Measurements from ENCODE around the gene MED28. TPM values are rescaled to one million over a fixed set of nuclear protein-coding genes. Genes with fewer than 3 reads are reported as not detected.
A peak's percentile ranks its signal among the peaks of the same experiment; 100 is the strongest.

Gene MED28
- polyA plus RNA-seq, 1 donor (not counting 4 experiments of a cell fraction or from before 2014, with no cell fraction given), result 22.5 TPM

DNA sequence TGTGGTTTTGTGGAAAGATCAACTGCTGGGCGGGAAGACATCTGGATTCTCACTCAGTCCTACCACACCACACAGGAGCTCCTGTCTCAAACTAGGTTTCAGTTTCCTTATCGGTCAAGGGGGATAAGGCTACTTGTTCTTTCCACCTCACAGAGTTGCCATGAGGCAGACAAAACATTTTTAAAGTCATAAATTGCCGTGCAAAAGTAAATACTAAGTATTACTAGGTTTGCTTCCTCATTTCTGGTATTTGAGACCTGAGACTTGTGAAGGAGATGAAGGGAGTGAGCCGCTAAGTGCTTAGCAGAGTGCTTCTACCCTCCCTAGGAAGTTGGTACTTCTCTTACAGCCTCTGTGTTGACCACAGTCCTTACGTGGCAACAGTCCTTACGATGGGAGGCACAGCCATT is 36.0 kb upstream of the MED28 start:
- no peak for TF ChIP-seq CTCF (optimal IDR thresholded peaks at IDR 0.05 in 1 of 3, IDR thresholded peaks at IDR 0.05 in 1 of 3, conservative IDR thresholded peaks at IDR 0.05 in 1 of 3; ENCODE audit: extremely low read depth in 1 of 3, insufficient read depth in 2 of 3, low read length in 3 of 3)
- TF ChIP-seq EZH2 (IDR thresholded peaks at IDR 0.05; ENCODE audit: low read length), result no peak
- H3K27ac ChIP-seq (ENCODE audit: control insufficient read depth, insufficient read depth, low read length), result peak overlapping the region; percentile 10
- peak overlapping the region; percentile 97 for H3K4me2 ChIP-seq (ENCODE audit: control insufficient read depth, extremely low read depth, insufficient read depth, low read depth, low read length)
- no peak overlapping the region for H2AFZ ChIP-seq (ENCODE audit: control insufficient read depth, low read length)
- no peaks in the 10 kb centered on the region for H4K20me1 ChIP-seq (ENCODE audit: control insufficient read depth, extremely low read depth, insufficient read depth, low read length)
- FAIRE-seq, result no peak
- no peaks in the 10 kb centered on the region for H3K9me1 ChIP-seq (ENCODE audit: control insufficient read depth, extremely low read depth, insufficient read depth, low read length)
- peak overlapping the region; percentile 88 to 93 (median 89) for H3K4me3 ChIP-seq (ENCODE audit: control insufficient read depth in 2 of 3, extremely low read depth in 1 of 3, insufficient read depth in 2 of 3, low read depth in 1 of 3, low read length in 3 of 3)
- no peaks in the 10 kb centered on the region for H3K9me3 ChIP-seq (ENCODE audit: control insufficient read depth, low read depth, low read length)
- H3K4me1 ChIP-seq (ENCODE audit: control insufficient read depth, extremely low read depth, insufficient read depth, low read length), result peaks cover 8% of the 10 kb centered on the region
- peak overlapping the region; percentile 90 for H3K9ac ChIP-seq (ENCODE audit: control insufficient read depth, extremely low read depth, insufficient read depth, low read length)
- H3K27me3 ChIP-seq (ENCODE audit: control insufficient read depth, extremely low read depth, insufficient read depth, low read length), result no peaks in the 10 kb centered on the region
- dilution Hi-C loops (cut with MboI; ENCODE audit: extremely low pct_ligation_motif_present, low sequenced_read_pairs), result no loop called here
- peaks cover 8 to 16% of the 10 kb centered on the region in 2 experiments for H3K36me3 ChIP-seq (ENCODE audit: control insufficient read depth in 2 of 2, extremely low read depth in 1 of 2, insufficient read depth in 2 of 2, low read length in 2 of 2)
- no peak for DNase-seq (ENCODE audit: low read depth, low spot score)
- peaks cover 17% of the 10 kb centered on the region for H3K79me2 ChIP-seq (ENCODE audit: control insufficient read depth, insufficient read depth, low read length)

- TF ChIP-seq CTCF (optimal IDR thresholded peaks at IDR 0.05 in 1 of 3, IDR thresholded peaks at IDR 0.05 in 1 of 3, conservative IDR thresholded peaks at IDR 0.05 in 1 of 3; ENCODE audit: extremely low read depth in 1 of 3, insufficient read depth in 2 of 3, low read length in 3 of 3) (no peak), EZH2 (IDR thresholded peaks at IDR 0.05; ENCODE audit: low read length) (no peak)
- Histone ChIP-seq H2AFZ (ENCODE audit: control insufficient read depth, low read length) (no peak overlapping the region), H3K9me1 (ENCODE audit: control insufficient read depth, extremely low read depth, insufficient read depth, low read length) (no peaks in the 10 kb centered on the region), H3K9ac (ENCODE audit: control insufficient read depth, extremely low read depth, insufficient read depth, low read length) (no peak overlapping the region), H3K9me3 (ENCODE audit: control insufficient read depth, low read depth, low read length) (no peaks in the 10 kb centered on the region), H3K4me1 (ENCODE audit: control insufficient read depth, extremely low read depth, insufficient read depth, low read length) (peaks cover 8% of the 10 kb centered on the region), H3K4me3 (ENCODE audit: control insufficient read depth in 2 of 3, extremely low read depth in 1 of 3, insufficient read depth in 2 of 3, low read depth in 1 of 3, low read length in 3 of 3) (no peak overlapping the region), H3K4me2 (ENCODE audit: control insufficient read depth, extremely low read depth, insufficient read depth, low read depth, low read length) (no peak overlapping the region), H3K27ac (ENCODE audit: control insufficient read depth, insufficient read depth, low read length) (no peak overlapping the region), H3K79me2 (ENCODE audit: control insufficient read depth, insufficient read depth, low read length) (peaks cover 17% of the 10 kb centered on the region), H4K20me1 (ENCODE audit: control insufficient read depth, extremely low read depth, insufficient read depth, low read length) (no peaks in the 10 kb centered on the region), H3K36me3 (ENCODE audit: control insufficient read depth in 2 of 2, extremely low read depth in 1 of 2, insufficient read depth in 2 of 2, low read length in 2 of 2) (peaks cover 24 to 26% of the 10 kb centered on the region in 2 experiments), H3K27me3 (ENCODE audit: control insufficient read depth, extremely low read depth, insufficient read depth, low read length) (no peaks in the 10 kb centered on the region)
- no peak for DNase-seq (ENCODE audit: low read depth, low spot score)
- FAIRE-seq, result no peak
- dilution Hi-C loops (cut with MboI; ENCODE audit: extremely low pct_ligation_motif_present, low sequenced_read_pairs), result no loop called here
These were observed 33.5 kb upstream of the MED28 start for GRCh38 chr4:17580969-17581368.

Data from keratinocyte (primary cell).